Measurements from ENCODE around the gene SLC8A2. TPM values are rescaled to one million over a fixed set of nuclear protein-coding genes. Genes with fewer than 3 reads are reported as not detected.

Gene SLC8A2
- total and polyA plus RNA-seq, 2 of the 4 experiments (the other 2 are of a cell fraction): 0.05 TPM; not detected in 1

- peaks cover 69% of the 10 kb centered on the region for H3K36me3 ChIP-seq (ENCODE audit: control insufficient read depth, insufficient read depth, low read length)
- no peak overlapping the region for H3K4me2 ChIP-seq (ENCODE audit: low read depth, low read length)
- H3K23ac ChIP-seq (ENCODE audit: low read depth, low read length): no peak overlapping the region
- no peaks in the 10 kb centered on the region; a peak in 1 of 4 replicates for H3K79me1 ChIP-seq (ENCODE audit: low read depth in 1 of 2, low read length in 2 of 2)
- ATAC-seq (ENCODE audit: low read depth) (no peak), DNase-seq (no peak)
- H2AK9ac ChIP-seq (replicated peaks; ENCODE audit: low read depth, low read length, poor library complexity): no peak overlapping the region
- intact Hi-C loops (cut with micrococcal nuclease) (no loop called here), in situ Hi-C loops (cut with MboI; ENCODE audit: low sequenced_read_pairs) (no loop called here), dilution Hi-C loops (cut with HindIII; ENCODE audit: low sequenced_read_pairs, unreplicated experiment) (no loop called here)
- POLR2A ChIA-PET (ENCODE audit: unreplicated experiment): no interaction called here
- H3K9me1 ChIP-seq (ENCODE audit: insufficient read depth, low read length): no peaks in the 10 kb centered on the region
- no peak overlapping the region for H3K4me3 ChIP-seq (ENCODE audit: insufficient read depth, low read depth, low read length)
- no peak overlapping the region for H3K14ac ChIP-seq (replicated peaks; ENCODE audit: low read depth, low read length)
- 96% methylated on average over 5 of the region's 23 CpGs; no CpG with 5 or more reads in 1 of the 2 experiments for WGBS, 2 experiments (ENCODE audit: extremely low coverage in 2 of 2, insufficient read length in 1 of 2)
- no peak overlapping the region for H2BK15ac ChIP-seq (ENCODE audit: low read depth, low read length)
- H4K20me1 ChIP-seq (ENCODE audit: insufficient read depth, low read length): 0 out of 2 replicates have a peak, but pooled peaks cover 7% of the 10 kb centered on the region
- CTCF ChIA-PET: no interaction called here
- H4K91ac ChIP-seq (ENCODE audit: insufficient read depth, low read depth, low read length): no peak overlapping the region
- no peak overlapping the region for H3K4ac ChIP-seq (ENCODE audit: low read depth, low read length)
- no peaks in the 10 kb centered on the region for H3K4me1 ChIP-seq (ENCODE audit: control insufficient read depth, insufficient read depth, low read length)
- TF ChIP-seq, protein P1, sequence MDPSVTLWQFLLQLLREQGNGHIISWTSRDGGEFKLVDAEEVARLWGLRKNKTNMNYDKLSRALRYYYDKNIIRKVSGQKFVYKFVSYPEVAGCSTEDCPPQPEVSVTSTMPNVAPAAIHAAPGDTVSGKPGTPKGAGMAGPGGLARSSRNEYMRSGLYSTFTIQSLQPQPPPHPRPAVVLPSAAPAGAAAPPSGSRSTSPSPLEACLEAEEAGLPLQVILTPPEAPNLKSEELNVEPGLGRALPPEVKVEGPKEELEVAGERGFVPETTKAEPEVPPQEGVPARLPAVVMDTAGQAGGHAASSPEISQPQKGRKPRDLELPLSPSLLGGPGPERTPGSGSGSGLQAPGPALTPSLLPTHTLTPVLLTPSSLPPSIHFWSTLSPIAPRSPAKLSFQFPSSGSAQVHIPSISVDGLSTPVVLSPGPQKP (IDR thresholded peaks at IDR 0.05; ENCODE audit: borderline replicate concordance, low read depth, low read length): no peak
- no peak for TF ChIP-seq POLR2A (IDR thresholded peaks at IDR 0.05; ENCODE audit: low read depth, low read length)
- TF ChIP-seq CTCF (conservative IDR thresholded peaks at IDR 0.05; ENCODE audit: low read depth, low read length): no peak
- TF ChIP-seq MAZ (IDR thresholded peaks at IDR 0.05; ENCODE audit: borderline replicate concordance, low read depth, low read length): no peak
- TF ChIP-seq USF2 (IDR thresholded peaks at IDR 0.05; ENCODE audit: low read depth, low read length): no peak
- no peak for TF ChIP-seq FOS (IDR thresholded peaks at IDR 0.05; ENCODE audit: low read depth, low read length)
- TF ChIP-seq MXI1 (IDR thresholded peaks at IDR 0.05; ENCODE audit: borderline replicate concordance, low read depth, low read length): no peak
- TF ChIP-seq SMC3 (IDR thresholded peaks at IDR 0.05; ENCODE audit: low read depth, low read length): no peak
- no peak for TF ChIP-seq MAFK (IDR thresholded peaks at IDR 0.05; ENCODE audit: low read depth, low read length)
- TF ChIP-seq RCOR1 (IDR thresholded peaks at IDR 0.05; ENCODE audit: insufficient replicate concordance, low read length): no peak
- no peak for TF ChIP-seq RFX5 (IDR thresholded peaks at IDR 0.05; ENCODE audit: low read depth, low read length)
- TF ChIP-seq BHLHE40 (IDR thresholded peaks at IDR 0.05; ENCODE audit: low read depth, low read length): no peak
- no peak for TF ChIP-seq CHD1 (IDR thresholded peaks at IDR 0.05; ENCODE audit: low read depth, low read length)
- no peak for TF ChIP-seq NFE2L2 (IDR thresholded peaks at IDR 0.05; ENCODE audit: low read depth, low read length)
- no peak for TF ChIP-seq RAD21 (IDR thresholded peaks at IDR 0.05; ENCODE audit: low read length)
- TF ChIP-seq CEBPB (IDR thresholded peaks at IDR 0.05; ENCODE audit: low read depth, low read length): no peak
- no peak overlapping the region for H4K8ac ChIP-seq (ENCODE audit: low read depth in 2 of 2, low read length in 2 of 2)
- H3K27ac ChIP-seq (ENCODE audit: insufficient read depth, low read length): no peak overlapping the region
- no peak overlapping the region for H3K9ac ChIP-seq (ENCODE audit: low read depth, low read length)
- H2BK5ac ChIP-seq (ENCODE audit: low read depth, low read length, poor library complexity, severe bottlenecking): no peak overlapping the region
- no peak overlapping the region for H2AK5ac ChIP-seq (ENCODE audit: low read depth, low read length)
- no peak overlapping the region for H4K5ac ChIP-seq (ENCODE audit: low read depth, low read length)
- no peak overlapping the region for H3K18ac ChIP-seq (ENCODE audit: low read depth, low read length)
- BruUV-seq (replicated peaks): no TSS peak
- no peaks in the 10 kb centered on the region for H3K27me3 ChIP-seq (ENCODE audit: control insufficient read depth, insufficient read depth, low read length)
- no peak overlapping the region for H2BK20ac ChIP-seq (ENCODE audit: low read depth, low read length)
- H2AFZ ChIP-seq (replicated peaks; ENCODE audit: low read length, poor library complexity): no peak overlapping the region
- no peak overlapping the region for H3K56ac ChIP-seq (ENCODE audit: extremely low read depth, insufficient read depth, low read length)
- no peaks in the 10 kb centered on the region for H3K9me3 ChIP-seq (ENCODE audit: control insufficient read depth, insufficient read depth, low read length)
- H2BK120ac ChIP-seq (ENCODE audit: low read depth, low read length): no peak overlapping the region
Observed at GRCh38 chr19:47379381-47379938, 92.2 kb downstream of the SLC8A2 start.

All from IMR-90 (cell line).